Neutrophil (primary cell): Measurements from ENCODE around the gene SMAGP.
"Not testable (repeated sequence)": the region's sequence is repeated elsewhere in the genome, so short reads cannot be mapped to it uniquely, and the experiment has no call there.

Source experiments
- H3K27ac ChIP-seq: fragments of 200-600 bp; sonication (generic); 2 replicates; pipeline ENCODE4 v1.5.1; 2016; ENCODE audit warnings: mild to moderate bottlenecking, moderate library complexity
- H3K27me3 ChIP-seq: fragments of 200-600 bp; sonication (generic); 2 replicates; pipeline ENCODE4 v1.6.0; 2016; ENCODE audit warnings: mild to moderate bottlenecking
- H3K36me3 ChIP-seq: fragments of 200-600 bp; sonication (generic); 2 replicates; pipeline ENCODE4 v1.5.1; 2017
- H3K4me1 ChIP-seq, 2 experiments: fragments of 200-600 bp in 1 of 2; sonication (generic) in 1 of 2; 1 replicate in 1 of 2; 2 replicates in 1 of 2; pipeline versions ENCODE4 v1.5.1 to v1.6.1; 2013 to 2016; ENCODE audit warnings: low read depth in 1 of 2, low read length in 1 of 2, mild to moderate bottlenecking in 1 of 2, moderate library complexity in 1 of 2; ENCODE audit not compliant: control insufficient read depth in 1 of 2, insufficient read depth in 1 of 2
- H3K4me3 ChIP-seq, 2 experiments: fragments of 200-600 bp in 1 of 2; sonication (generic) in 1 of 2; 1 replicate in 1 of 2; 2 replicates in 1 of 2; pipeline ENCODE4 v1.5.1; 2013 to 2016; ENCODE audit warnings: low read depth in 1 of 2, low read length in 1 of 2, mild to moderate bottlenecking in 1 of 2, moderate library complexity in 1 of 2
- H3K9me3 ChIP-seq: fragments of 200-600 bp; sonication (generic); 2 replicates; pipeline ENCODE4 v1.5.1; 2016
- CTCF ChIP-seq: fragments of 200-600 bp; sonication (generic); IDR thresholded peaks from 2 replicates; pipeline ENCODE4 v1.5.1; 2016; ENCODE audit warnings: antibody characterized with exemption

SMAGP gene

GRCh38 chr12:51281202-51281924, 11.1 kb upstream of the SMAGP start:
- H3K4me3 ChIP-seq, result no peak overlapping the region
- peaks cover 4 to 11% of the 10 kb centered on the region in 2 experiments for H3K4me1 ChIP-seq
- H3K9me3 ChIP-seq, result no peaks in the 10 kb centered on the region
- H3K27me3 ChIP-seq, result no peaks in the 10 kb centered on the region
- peak overlapping the region; percentile 7 for H3K27ac ChIP-seq
- peaks cover 84% of the 10 kb centered on the region for H3K36me3 ChIP-seq
- TF ChIP-seq CTCF, result no peak

- Histone ChIP-seq H3K27ac (no peak overlapping the region), H3K4me3 (no peak overlapping the region), H3K27me3 (peaks cover 25% of the 10 kb centered on the region), H3K4me1 (peaks cover 11 to 17% of the 10 kb centered on the region in 2 experiments), H3K9me3 (no peaks in the 10 kb centered on the region), H3K36me3 (peaks cover 26% of the 10 kb centered on the region)
- no peak for TF ChIP-seq CTCF
Observed at GRCh38 chr12:51275088-51275487, 4.9 kb upstream of the SMAGP start.

- H3K9me3 ChIP-seq, H3K27ac ChIP-seq, H3K4me3 ChIP-seq: not testable (repeated sequence)
- H3K27me3 ChIP-seq, result peaks cover 41% of the 10 kb centered on the region
- peaks cover 16 to 19% of the 10 kb centered on the region in 2 experiments for H3K4me1 ChIP-seq
- peaks cover 15% of the 10 kb centered on the region for H3K36me3 ChIP-seq
Observed at GRCh38 chr12:51272810-51273209, 2.6 kb upstream of the SMAGP start.

GRCh38 chr12:51270951-51271518, 820 bp upstream of the SMAGP start:
- TF ChIP-seq CTCF, result no peak
- Histone ChIP-seq H3K27ac (no peak overlapping the region), H3K36me3 (peaks cover under 1% of the 10 kb centered on the region), H3K4me3 (peak overlapping the region; percentile 63 to 90), H3K27me3 (peaks cover 41% of the 10 kb centered on the region), H3K9me3 (no peaks in the 10 kb centered on the region), H3K4me1 (peaks cover 16 to 19% of the 10 kb centered on the region in 2 experiments)

- Histone ChIP-seq H3K9me3 (no peaks in the 10 kb centered on the region), H3K27ac (peak overlapping the region; percentile 23), H3K4me3 (peak overlapping the region; percentile 63 to 90), H3K36me3 (no peaks in the 10 kb centered on the region), H3K4me1 (peaks cover 16 to 19% of the 10 kb centered on the region in 2 experiments), H3K27me3 (peaks cover 41% of the 10 kb centered on the region)
- peak; percentile 49 for TF ChIP-seq CTCF
Observed at GRCh38 chr12:51269174-51270066, 795 bp downstream of the SMAGP start.
